H1 (cell line): ENCODE results near the gene HECTD3. TPM values are rescaled to one million over a fixed set of nuclear protein-coding genes. Genes with fewer than 3 reads are reported as not detected.

Experiments used
- CBX8 ChIP-seq: fragments of 300-800, 300-1000 bp; sonication (generic); IDR thresholded peaks from 2 replicates; pipeline ENCODE4 v1.7.1; 2016; ENCODE audit warnings: low read depth, low read length, borderline replicate concordance
- polyA plus RNA-seq, 7 experiments: library from polyadenylated mRNA; depleted of rRNA in 3 of 7; stranded (reverse) in 5 of 7; unstranded in 2 of 7; fragments of >200 nt in 5 of 7; fragments of 200-250 nt in 2 of 7; gene quantifications; 1 replicate in 5 of 7; 2 replicates in 1 of 7; 4 replicates in 1 of 7; pipeline versions ENCODE4 v1.2.1 to v1.2.3, GENCODE V29; 2011 to 2013; ENCODE audit warnings: missing spikeins in 2 of 7, mixed read lengths in 2 of 7
- total RNA-seq: library from RNA; stranded (reverse); fragmentation: NEBNext Ultra II Directional; extraction: Animal tissue kit (Norgen Biotek cat#: 25700); gene quantifications from 2 replicates; pipeline ENCODE4 v1.2.1, GENCODE V29; 2021
- TF ChIP-seq, protein P1 (sequence below): IDR thresholded peaks from 2 replicates; pipeline ENCODE4 v1.6.1; 2011; ENCODE audit warnings: low read depth, mild to moderate bottlenecking, low read length; ENCODE audit not compliant: insufficient read depth
- TF ChIP-seq, protein P2 (sequence below), 3 experiments: IDR thresholded peaks; 1 replicate in 2 of 3; 2 replicates in 1 of 3; pipeline versions ENCODE4 v1.5.1 to v1.6.1; 2011; ENCODE audit warnings: low read length in 3 of 3, mild to moderate bottlenecking in 3 of 3, inconsistent platforms in 2 of 3, low read depth in 1 of 3, moderate library complexity in 1 of 3; ENCODE audit not compliant: insufficient read depth in 1 of 3; ENCODE audit errors: control extremely low read depth in 1 of 3

HECTD3 gene
- total and polyA plus RNA-seq, 2 of the 8 experiments (the other 6 are each of a cell fraction or from before 2014, with no cell fraction given), result 32.9 to 52.7 TPM

DNA sequence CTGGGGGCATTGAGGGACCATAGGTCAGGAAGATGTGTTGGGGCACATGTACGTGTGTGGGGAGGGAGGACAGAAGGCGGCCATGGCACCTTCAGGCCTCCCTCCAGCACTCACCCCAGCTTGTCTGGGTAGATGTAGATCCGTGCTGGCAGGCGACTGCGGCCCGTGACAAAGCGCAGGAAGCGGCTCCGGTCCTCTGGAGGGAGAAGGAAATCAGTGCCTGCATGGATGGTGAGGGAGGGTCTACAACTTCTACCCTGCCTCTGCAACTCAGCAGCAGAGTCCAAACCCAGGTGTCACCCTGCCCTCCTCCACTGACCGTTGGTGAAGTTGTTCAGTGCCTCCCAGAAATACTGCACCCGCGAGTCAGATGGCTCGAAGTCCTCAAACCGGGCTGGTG is 7.4 kb downstream of the HECTD3 start (continued):
- TF ChIP-seq, protein P1, sequence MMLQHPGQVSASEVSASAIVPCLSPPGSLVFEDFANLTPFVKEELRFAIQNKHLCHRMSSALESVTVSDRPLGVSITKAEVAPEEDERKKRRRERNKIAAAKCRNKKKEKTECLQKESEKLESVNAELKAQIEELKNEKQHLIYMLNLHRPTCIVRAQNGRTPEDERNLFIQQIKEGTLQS, result no peak
- TF ChIP-seq, protein P2, sequence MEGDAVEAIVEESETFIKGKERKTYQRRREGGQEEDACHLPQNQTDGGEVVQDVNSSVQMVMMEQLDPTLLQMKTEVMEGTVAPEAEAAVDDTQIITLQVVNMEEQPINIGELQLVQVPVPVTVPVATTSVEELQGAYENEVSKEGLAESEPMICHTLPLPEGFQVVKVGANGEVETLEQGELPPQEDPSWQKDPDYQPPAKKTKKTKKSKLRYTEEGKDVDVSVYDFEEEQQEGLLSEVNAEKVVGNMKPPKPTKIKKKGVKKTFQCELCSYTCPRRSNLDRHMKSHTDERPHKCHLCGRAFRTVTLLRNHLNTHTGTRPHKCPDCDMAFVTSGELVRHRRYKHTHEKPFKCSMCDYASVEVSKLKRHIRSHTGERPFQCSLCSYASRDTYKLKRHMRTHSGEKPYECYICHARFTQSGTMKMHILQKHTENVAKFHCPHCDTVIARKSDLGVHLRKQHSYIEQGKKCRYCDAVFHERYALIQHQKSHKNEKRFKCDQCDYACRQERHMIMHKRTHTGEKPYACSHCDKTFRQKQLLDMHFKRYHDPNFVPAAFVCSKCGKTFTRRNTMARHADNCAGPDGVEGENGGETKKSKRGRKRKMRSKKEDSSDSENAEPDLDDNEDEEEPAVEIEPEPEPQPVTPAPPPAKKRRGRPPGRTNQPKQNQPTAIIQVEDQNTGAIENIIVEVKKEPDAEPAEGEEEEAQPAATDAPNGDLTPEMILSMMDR (IDR thresholded peaks at IDR 0.05; ENCODE audit: control extremely low read depth in 1 of 3, insufficient read depth in 1 of 3, low read depth in 1 of 3, low read length in 3 of 3), result no peak
- TF ChIP-seq CBX8, result no peak
- TF ChIP-seq, all 59 proteins: peak for 0
